ENCODE data around the gene LBHD2. TPM values are rescaled to one million over a fixed set of nuclear protein-coding genes. Genes with fewer than 3 reads are reported as not detected.

Gene LBHD2
- total and polyA plus RNA-seq, 2 of the 13 experiments (the other 11 are each of a cell fraction or from before 2014, with no cell fraction given), result 0.67 to 1.00 TPM

DNA sequence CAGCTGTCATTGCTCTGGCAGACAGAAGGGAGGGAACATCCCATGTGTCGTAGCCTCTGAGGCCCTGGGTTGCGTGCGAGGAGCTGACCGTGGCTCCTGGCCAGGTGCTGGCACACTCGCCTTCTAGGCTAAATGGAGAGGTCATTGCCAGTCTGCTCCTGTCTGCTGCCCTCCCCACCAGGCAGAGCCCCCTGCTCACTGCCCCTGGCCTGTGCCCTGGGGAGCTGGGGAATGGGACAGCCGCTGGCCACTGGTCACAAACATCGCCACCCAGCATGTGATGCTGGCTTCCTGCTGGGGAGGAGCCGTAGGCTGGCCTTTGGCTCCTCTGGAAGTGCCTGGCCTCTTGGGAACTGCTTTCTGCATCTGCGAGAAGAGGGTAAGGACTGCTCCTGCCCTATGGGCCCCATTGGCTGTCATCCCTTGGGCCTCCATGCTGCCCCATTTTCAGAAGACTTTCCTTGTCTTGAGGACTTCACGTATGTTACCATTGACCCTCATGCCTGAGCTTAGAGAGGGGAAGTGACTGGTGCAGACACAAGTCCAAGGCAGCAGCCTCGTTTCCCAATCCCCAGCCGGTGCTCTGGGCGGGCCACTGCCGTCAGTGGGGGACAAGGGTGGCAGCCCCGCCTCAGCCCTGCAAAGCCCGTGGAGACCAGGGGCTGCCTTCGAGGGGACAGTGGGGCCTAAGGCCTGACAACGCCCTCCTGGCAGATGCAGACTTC lies 37.3 kb downstream of the LBHD2 start:
- Histone ChIP-seq H3K4me3 (replicated peaks in 1 of 3; ENCODE audit: insufficient read depth in 1 of 3, low read depth in 2 of 3, low read length in 3 of 3) (peak overlapping the region in 1 of 3 experiments; percentile 37; a peak in 2 of 6 replicates), H3K36me3 (replicated peaks in 1 of 2; ENCODE audit: control insufficient read depth in 1 of 2, insufficient read depth in 2 of 2, low read length in 2 of 2) (no peaks in the 10 kb centered on the region), H2AFZ (ENCODE audit: low read length) (no peak overlapping the region), H3K9me3 (ENCODE audit: low read length) (no peaks in the 10 kb centered on the region), H4K20me1 (ENCODE audit: insufficient read depth, low read length) (no peaks in the 10 kb centered on the region; the same call in 1 of the 2 replicates), H3K27me3 (ENCODE audit: control insufficient read depth in 1 of 2, insufficient read depth in 2 of 2, low read length in 2 of 2) (peaks cover 1 to 46% of the 10 kb centered on the region in 2 experiments; a peak in 4 of 5 replicates), H3K4me1 (ENCODE audit: insufficient read depth, low read length) (peaks cover 50% of the 10 kb centered on the region), H3K27ac (ENCODE audit: extremely low read length, insufficient read depth, low read length) (no peak overlapping the region), H3K4me2 (ENCODE audit: low read depth, low read length) (peak overlapping the region; percentile 70), H3K79me2 (ENCODE audit: insufficient read depth, low read length) (no peaks in the 10 kb centered on the region), H3K9ac (ENCODE audit: insufficient read depth, low read depth, low read length) (no peak overlapping the region; the same call in 1 of the 2 replicates)
- CTCF ChIA-PET (ENCODE audit: low intra/inter-chr PET ratio, low total read pairs), result no interaction called here
- intact Hi-C loops (cut with micrococcal nuclease; ENCODE audit: unreplicated experiment) (no loop called here), in situ Hi-C loops (cut with HindIII; ENCODE audit: extremely low pct_ligation_motif_present, low pct_unique_long_range_greater_than_20kb) (no loop called here)
- ATAC-seq (peak; percentile 53), FAIRE-seq (peak; percentile 4), DNase-seq (ENCODE audit: low spot score) (no peak)
- POLR2A ChIA-PET, result interaction anchor here (0.8 kb wide), 1 partner anchor 15 kb away, joined by 3 read pairs; no protein-coding TSS in a partner anchor
- no TSS peak for BruUV-seq (replicated peaks)
- 0% methylated on average over 11 of the region's 18 CpGs for WGBS (ENCODE audit: low lambda C conversion rate)
- TF ChIP-seq ZNF12 (CRISPR knock-in tag; IDR thresholded peaks at IDR 0.05), result no peak
- TF ChIP-seq TBX2 (CRISPR knock-in tag; IDR thresholded peaks at IDR 0.05; ENCODE audit: borderline replicate concordance), result no peak
- no peak for TF ChIP-seq ZBTB7B (CRISPR knock-in tag; IDR thresholded peaks at IDR 0.05)
- no peak for TF ChIP-seq YEATS4 (CRISPR knock-in tag; IDR thresholded peaks at IDR 0.05; ENCODE audit: borderline replicate concordance)
- TF ChIP-seq, protein P1, sequence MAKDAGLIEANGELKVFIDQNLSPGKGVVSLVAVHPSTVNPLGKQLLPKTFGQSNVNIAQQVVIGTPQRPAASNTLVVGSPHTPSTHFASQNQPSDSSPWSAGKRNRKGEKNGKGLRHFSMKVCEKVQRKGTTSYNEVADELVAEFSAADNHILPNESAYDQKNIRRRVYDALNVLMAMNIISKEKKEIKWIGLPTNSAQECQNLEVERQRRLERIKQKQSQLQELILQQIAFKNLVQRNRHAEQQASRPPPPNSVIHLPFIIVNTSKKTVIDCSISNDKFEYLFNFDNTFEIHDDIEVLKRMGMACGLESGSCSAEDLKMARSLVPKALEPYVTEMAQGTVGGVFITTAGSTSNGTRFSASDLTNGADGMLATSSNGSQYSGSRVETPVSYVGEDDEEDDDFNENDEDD (CRISPR knock-in tag; IDR thresholded peaks at IDR 0.05; ENCODE audit: borderline replicate concordance), result no peak
- TF ChIP-seq SAP130 (CRISPR knock-in tag; IDR thresholded peaks at IDR 0.05; ENCODE audit: low read depth), result peak; percentile 47
- no peak for TF ChIP-seq ZNF792 (CRISPR knock-in tag; IDR thresholded peaks at IDR 0.05)
- TF ChIP-seq TSC22D2 (CRISPR knock-in tag; IDR thresholded peaks at IDR 0.05; ENCODE audit: borderline replicate concordance), result no peak
- no peak for TF ChIP-seq ZNF260 (CRISPR knock-in tag; IDR thresholded peaks at IDR 0.05; ENCODE audit: borderline replicate concordance, low read depth)
- TF ChIP-seq, protein P2, sequence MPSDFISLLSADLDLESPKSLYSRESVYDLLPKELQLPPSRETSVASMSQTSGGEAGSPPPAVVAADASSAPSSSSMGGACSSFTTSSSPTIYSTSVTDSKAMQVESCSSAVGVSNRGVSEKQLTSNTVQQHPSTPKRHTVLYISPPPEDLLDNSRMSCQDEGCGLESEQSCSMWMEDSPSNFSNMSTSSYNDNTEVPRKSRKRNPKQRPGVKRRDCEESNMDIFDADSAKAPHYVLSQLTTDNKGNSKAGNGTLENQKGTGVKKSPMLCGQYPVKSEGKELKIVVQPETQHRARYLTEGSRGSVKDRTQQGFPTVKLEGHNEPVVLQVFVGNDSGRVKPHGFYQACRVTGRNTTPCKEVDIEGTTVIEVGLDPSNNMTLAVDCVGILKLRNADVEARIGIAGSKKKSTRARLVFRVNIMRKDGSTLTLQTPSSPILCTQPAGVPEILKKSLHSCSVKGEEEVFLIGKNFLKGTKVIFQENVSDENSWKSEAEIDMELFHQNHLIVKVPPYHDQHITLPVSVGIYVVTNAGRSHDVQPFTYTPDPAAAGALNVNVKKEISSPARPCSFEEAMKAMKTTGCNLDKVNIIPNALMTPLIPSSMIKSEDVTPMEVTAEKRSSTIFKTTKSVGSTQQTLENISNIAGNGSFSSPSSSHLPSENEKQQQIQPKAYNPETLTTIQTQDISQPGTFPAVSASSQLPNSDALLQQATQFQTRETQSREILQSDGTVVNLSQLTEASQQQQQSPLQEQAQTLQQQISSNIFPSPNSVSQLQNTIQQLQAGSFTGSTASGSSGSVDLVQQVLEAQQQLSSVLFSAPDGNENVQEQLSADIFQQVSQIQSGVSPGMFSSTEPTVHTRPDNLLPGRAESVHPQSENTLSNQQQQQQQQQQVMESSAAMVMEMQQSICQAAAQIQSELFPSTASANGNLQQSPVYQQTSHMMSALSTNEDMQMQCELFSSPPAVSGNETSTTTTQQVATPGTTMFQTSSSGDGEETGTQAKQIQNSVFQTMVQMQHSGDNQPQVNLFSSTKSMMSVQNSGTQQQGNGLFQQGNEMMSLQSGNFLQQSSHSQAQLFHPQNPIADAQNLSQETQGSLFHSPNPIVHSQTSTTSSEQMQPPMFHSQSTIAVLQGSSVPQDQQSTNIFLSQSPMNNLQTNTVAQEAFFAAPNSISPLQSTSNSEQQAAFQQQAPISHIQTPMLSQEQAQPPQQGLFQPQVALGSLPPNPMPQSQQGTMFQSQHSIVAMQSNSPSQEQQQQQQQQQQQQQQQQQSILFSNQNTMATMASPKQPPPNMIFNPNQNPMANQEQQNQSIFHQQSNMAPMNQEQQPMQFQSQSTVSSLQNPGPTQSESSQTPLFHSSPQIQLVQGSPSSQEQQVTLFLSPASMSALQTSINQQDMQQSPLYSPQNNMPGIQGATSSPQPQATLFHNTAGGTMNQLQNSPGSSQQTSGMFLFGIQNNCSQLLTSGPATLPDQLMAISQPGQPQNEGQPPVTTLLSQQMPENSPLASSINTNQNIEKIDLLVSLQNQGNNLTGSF (CRISPR knock-in tag; IDR thresholded peaks at IDR 0.05), result no peak
- peak; percentile 36; the same call in 1 of the 2 replicates for TF ChIP-seq NFKB2 (CRISPR knock-in tag; IDR thresholded peaks at IDR 0.05; ENCODE audit: borderline replicate concordance)
- TF ChIP-seq, protein P3, sequence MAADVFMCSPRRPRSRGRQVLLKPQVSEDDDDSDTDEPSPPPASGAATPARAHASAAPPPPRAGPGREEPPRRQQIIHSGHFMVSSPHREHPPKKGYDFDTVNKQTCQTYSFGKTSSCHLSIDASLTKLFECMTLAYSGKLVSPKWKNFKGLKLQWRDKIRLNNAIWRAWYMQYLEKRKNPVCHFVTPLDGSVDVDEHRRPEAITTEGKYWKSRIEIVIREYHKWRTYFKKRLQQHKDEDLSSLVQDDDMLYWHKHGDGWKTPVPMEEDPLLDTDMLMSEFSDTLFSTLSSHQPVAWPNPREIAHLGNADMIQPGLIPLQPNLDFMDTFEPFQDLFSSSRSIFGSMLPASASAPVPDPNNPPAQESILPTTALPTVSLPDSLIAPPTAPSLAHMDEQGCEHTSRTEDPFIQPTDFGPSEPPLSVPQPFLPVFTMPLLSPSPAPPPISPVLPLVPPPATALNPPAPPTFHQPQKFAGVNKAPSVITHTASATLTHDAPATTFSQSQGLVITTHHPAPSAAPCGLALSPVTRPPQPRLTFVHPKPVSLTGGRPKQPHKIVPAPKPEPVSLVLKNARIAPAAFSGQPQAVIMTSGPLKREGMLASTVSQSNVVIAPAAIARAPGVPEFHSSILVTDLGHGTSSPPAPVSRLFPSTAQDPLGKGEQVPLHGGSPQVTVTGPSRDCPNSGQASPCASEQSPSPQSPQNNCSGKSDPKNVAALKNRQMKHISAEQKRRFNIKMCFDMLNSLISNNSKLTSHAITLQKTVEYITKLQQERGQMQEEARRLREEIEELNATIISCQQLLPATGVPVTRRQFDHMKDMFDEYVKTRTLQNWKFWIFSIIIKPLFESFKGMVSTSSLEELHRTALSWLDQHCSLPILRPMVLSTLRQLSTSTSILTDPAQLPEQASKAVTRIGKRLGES (CRISPR knock-in tag; IDR thresholded peaks at IDR 0.05; ENCODE audit: borderline replicate concordance), result no peak
